ENCODE data around the gene UBE2A.

Gene UBE2A

DNA sequence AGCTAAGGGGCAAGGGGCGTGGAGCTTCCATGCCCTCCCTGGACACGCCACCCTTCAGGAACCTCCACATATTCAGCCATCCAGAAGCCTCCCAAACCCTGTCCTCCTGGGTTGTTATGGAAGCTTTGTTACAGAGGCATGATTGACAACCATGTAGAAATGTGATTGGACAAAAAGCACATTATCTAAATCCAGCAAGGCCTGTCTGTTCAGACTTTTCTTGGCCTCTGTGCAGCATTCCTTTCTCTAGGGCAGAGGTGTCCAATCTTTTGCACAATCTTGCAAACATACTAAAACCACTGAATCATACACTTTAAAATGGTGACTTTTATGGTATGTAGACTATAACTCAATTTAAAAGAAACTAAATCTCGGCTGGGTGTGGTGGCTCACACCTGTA is 21.9 kb upstream of the UBE2A start:
- in situ Hi-C loops (cut with HindIII; ENCODE audit: low sequenced_read_pairs): no loop called here
- H3K4me3 ChIP-seq (ENCODE audit: low read depth, low read length): no peak overlapping the region
- TF ChIP-seq, protein P1, sequence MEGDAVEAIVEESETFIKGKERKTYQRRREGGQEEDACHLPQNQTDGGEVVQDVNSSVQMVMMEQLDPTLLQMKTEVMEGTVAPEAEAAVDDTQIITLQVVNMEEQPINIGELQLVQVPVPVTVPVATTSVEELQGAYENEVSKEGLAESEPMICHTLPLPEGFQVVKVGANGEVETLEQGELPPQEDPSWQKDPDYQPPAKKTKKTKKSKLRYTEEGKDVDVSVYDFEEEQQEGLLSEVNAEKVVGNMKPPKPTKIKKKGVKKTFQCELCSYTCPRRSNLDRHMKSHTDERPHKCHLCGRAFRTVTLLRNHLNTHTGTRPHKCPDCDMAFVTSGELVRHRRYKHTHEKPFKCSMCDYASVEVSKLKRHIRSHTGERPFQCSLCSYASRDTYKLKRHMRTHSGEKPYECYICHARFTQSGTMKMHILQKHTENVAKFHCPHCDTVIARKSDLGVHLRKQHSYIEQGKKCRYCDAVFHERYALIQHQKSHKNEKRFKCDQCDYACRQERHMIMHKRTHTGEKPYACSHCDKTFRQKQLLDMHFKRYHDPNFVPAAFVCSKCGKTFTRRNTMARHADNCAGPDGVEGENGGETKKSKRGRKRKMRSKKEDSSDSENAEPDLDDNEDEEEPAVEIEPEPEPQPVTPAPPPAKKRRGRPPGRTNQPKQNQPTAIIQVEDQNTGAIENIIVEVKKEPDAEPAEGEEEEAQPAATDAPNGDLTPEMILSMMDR (IDR thresholded peaks at IDR 0.05; ENCODE audit: low read depth, low read length): no peak
- no peak for DNase-seq (ENCODE audit: low read depth, low spot score)

DNA sequence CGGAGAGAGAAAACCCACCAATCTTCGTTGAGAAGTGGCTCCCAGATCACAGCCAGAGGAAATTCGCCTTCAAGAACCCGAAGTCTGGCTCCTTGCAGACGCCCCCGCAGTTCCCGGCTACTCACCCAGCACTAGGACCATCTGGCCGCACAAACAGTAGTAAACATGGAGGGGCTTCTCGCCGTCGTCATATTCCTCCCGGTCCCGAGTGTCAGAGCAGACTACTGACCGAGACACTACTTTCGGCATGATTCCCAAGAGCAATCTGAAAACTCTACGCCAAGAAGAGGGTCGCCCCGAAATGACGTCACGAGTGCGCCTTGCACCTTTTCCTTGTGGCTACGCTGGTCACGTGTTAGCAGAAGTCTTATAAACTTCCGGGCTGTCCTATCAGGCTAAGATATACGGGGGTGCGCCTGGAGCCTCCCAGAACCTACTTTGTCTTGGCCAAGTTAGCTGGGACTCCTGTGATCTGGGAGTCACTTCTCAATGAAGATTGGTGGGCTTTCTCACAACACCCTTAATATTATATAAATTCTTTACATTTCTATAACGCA is 9.2 kb upstream of the UBE2A start, which contains the start of gene STEEP1:
TSS of gene STEEP1 (minus strand) at position 303 of the 557 bp plus-strand sequence. CDS start at position 249, 54 bp downstream.
- in situ Hi-C loops (cut with HindIII; ENCODE audit: low sequenced_read_pairs): no loop called here
- peak; percentile 92 for DNase-seq (ENCODE audit: low read depth, low spot score)
- peak within 1 kb of the TSS; percentile 64 for H3K4me3 ChIP-seq (ENCODE audit: low read depth, low read length)
- TF ChIP-seq, protein P1 (IDR thresholded peaks at IDR 0.05; ENCODE audit: low read depth, low read length): no peak

DNA sequence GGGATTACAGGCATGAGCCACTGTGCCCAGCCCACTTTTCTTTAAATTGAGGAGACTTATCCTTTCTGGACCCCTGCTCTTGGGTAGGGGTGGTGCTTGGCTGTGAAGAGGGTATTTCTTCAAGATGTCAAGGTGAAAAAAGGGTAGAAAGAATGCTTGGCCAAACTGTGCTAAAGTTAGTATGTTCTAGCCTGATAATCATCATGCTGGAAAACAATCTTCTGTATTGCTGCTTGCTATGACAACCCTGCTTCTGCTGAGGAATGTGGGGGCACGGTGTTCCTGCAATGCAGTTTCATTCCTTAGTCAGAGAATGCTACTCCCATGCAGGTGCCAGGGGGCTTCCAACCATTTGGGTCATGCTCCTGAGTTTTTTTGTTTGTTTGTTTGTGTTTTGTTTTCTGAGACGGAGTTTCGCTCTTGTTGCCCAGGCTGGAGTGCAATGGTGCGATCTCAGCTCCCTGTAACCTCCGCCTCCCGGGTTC is 4.0 kb upstream of the UBE2A start:
- no peak overlapping the region for H3K4me3 ChIP-seq (ENCODE audit: low read depth, low read length)
- DNase-seq (ENCODE audit: low read depth, low spot score): no peak
- in situ Hi-C loops (cut with HindIII; ENCODE audit: low sequenced_read_pairs): no loop called here
- TF ChIP-seq, protein P1 (IDR thresholded peaks at IDR 0.05; ENCODE audit: low read depth, low read length): no peak

DNA sequence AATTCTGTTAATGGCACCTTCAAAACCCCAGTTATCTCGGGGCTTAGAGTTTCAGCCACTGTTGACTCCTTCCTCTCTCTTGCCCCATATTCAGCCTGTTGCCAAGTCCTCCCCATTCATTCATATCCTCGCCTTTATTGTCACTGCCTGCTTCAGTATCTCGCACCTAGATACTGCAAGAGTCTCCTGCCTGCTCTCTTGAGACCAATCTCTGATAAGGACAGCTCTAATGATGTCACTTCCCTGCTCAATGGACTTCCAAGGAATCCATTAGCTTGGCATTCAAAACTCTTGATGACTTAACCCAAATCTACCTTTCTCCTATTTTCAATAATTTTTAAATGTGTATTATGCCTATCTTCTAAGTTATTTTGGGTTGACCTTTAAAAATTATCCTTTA is 1.1 kb upstream of the UBE2A start:
- H3K4me3 ChIP-seq (ENCODE audit: low read depth, low read length): peak overlapping the region; percentile 67
- TF ChIP-seq, protein P1 (IDR thresholded peaks at IDR 0.05; ENCODE audit: low read depth, low read length): no peak
- in situ Hi-C loops (cut with HindIII; ENCODE audit: low sequenced_read_pairs): no loop called here

DNA sequence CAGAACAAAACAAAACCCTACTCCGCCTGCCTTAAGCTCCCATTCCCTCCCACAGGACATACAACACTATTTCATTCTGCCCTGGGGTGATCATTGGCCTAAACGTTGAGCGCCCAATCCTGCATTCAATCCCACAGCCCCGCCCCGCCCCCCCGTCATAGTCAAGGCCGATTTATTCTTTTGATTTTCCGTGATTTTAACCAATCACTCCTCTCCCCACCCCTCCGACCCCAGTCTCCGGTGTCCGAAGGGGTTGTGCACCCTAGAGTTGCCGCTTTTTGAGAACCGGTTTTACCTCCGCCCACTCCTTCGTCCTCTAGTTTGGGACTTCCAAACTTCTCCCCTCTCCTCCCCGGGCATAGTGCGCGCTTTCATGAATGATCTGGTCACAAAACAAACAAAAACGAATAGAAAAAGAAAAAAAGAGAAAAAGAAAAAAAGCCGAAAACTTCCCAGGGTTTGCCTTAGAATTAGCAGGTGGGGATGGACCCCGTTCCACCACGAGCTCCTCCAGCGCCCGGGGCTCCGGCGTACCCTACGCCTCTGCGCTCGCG is 446 bp upstream of the UBE2A start:
- peak; percentile 51 for DNase-seq (ENCODE audit: low read depth, low spot score)
- H3K4me3 ChIP-seq (ENCODE audit: low read depth, low read length): peak overlapping the region; percentile 67
- TF ChIP-seq, protein P1 (IDR thresholded peaks at IDR 0.05; ENCODE audit: low read depth, low read length): no peak
- in situ Hi-C loops (cut with HindIII; ENCODE audit: low sequenced_read_pairs): no loop called here

More for the DNA sequence above, 1.1 kb upstream of the UBE2A start:
- DNase-seq (ENCODE audit: low read depth, low spot score): no peak

DNA sequence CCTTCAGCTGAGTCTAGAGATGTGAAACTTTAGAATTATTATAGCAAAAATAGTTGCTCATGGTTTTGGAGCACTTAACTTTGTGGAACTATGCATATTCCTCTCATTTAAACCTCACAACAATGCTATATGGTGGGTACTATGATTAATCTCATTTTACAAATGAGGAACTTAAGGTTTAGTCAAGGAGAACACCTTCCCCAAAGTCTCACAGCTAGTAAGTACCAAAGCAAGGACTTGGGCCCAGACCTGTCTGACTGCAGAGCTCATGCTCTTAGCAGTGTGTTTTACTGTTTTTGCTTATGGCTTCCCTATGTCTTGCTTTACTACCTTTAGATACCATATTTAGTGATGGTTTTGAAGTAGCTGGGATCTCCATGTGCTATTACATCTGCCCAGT is 5.1 kb downstream of the UBE2A start:
- in situ Hi-C loops (cut with HindIII; ENCODE audit: low sequenced_read_pairs): no loop called here
- TF ChIP-seq, protein P1 (IDR thresholded peaks at IDR 0.05; ENCODE audit: low read depth, low read length): no peak
- no peak overlapping the region for H3K4me3 ChIP-seq (ENCODE audit: low read depth, low read length)
- DNase-seq (ENCODE audit: low read depth, low spot score): no peak

Data from astrocyte of the spinal cord (primary cell).